Esophagus muscularis mucosa (tissue), 4 donors: ENCODE results near the gene KCNQ1. TPM values are rescaled to one million over a fixed set of nuclear protein-coding genes. Genes with fewer than 3 reads are reported as not detected.

Experiments used
- DNase-seq: peaks from one replicate; pipeline ENCODE4 v3.0.0-alpha.2; 2017; ENCODE audit errors: extremely low spot score
- H3K27ac ChIP-seq, 4 donors: fragments of 200-600 bp; sonication (generic); replicated peaks in 1 of 4; 1 replicate in 3 of 4; 2 replicates in 1 of 4; pipeline ENCODE4 v1.5.1; 2016 to 2019; ENCODE audit warnings: mild to moderate bottlenecking in 1 of 4
- H3K27me3 ChIP-seq, 4 donors: fragments of 200-600 bp; sonication (generic); one replicate each; pipeline versions ENCODE4 v1.5.1 to v1.6.0; 2016 to 2019
- H3K36me3 ChIP-seq, 4 donors: fragments of 200-600 bp; sonication (generic); one replicate each; pipeline ENCODE4 v1.5.1; 2016 to 2019
- H3K4me1 ChIP-seq, 4 donors: fragments of 200-600 bp; sonication (generic); one replicate each; pipeline ENCODE4 v1.5.1; 2016 to 2019
- H3K4me3 ChIP-seq, 4 donors: fragments of 200-600 bp; sonication (generic); 1 replicate in 2 of 4; 2 replicates in 2 of 4; pipeline ENCODE4 v1.5.1; 2016 to 2019; ENCODE audit warnings: mild to moderate bottlenecking in 4 of 4, moderate library complexity in 1 of 4
- H3K9me3 ChIP-seq, 4 donors: fragments of 200-600 bp; sonication (generic); 1 replicate in 3 of 4; 2 replicates in 1 of 4; pipeline ENCODE4 v1.5.1; 2016 to 2019
- CTCF ChIP-seq, 3 experiments: fragments of 200-600 bp in 2 of 3; fragments of 450-650 bp in 1 of 3; sonication (generic) in 2 of 3; IDR thresholded peaks; one replicate each; pipeline ENCODE4 v1.5.1; 2017 to 2019; ENCODE audit warnings: antibody characterized with exemption in 3 of 3, mild to moderate bottlenecking in 2 of 3, moderate library complexity in 1 of 3
- EP300 ChIP-seq: sonication (generic); formaldehyde crosslinking; IDR thresholded peaks from one replicate; pipeline ENCODE4 v1.6.1; 2017; ENCODE audit warnings: antibody characterized with exemption
- POLR2A ChIP-seq: fragments of 450-650 bp; IDR thresholded peaks from one replicate; pipeline ENCODE4 v1.6.1; 2017; ENCODE audit warnings: antibody characterized with exemption, moderate library complexity, mild to moderate bottlenecking, low read depth
- POLR2AphosphoS5 ChIP-seq, 2 donors: sonication (generic); formaldehyde crosslinking; IDR thresholded peaks; one replicate each; pipeline ENCODE4 v1.6.1; 2017; ENCODE audit warnings: antibody characterized with exemption in 2 of 2
- WGBS: methylation state at CpG from one replicate; pipeline ENCODE4 v1.1.5; 2018; 5-methylcytosine and 5-hydroxymethylcytosine counted together
- intact Hi-C: fragments of 100-400 bp; cut with DNase I; formaldehyde crosslinking; loops from one replicate; pipeline ENCODE4 v1.15.1; 2023
- total RNA-seq, 4 donors: library from RNA; depleted of rRNA; stranded (reverse); fragments of >200 nt; gene quantifications; one replicate each; pipeline versions ENCODE4 v1.1.0 to v1.2.1, GENCODE V29; 2016

Gene KCNQ1
- total RNA-seq, 4 donors from 2014 or later: 2.1 to 5.9 (median 4.3) TPM

GRCh38 chr11:2406451-2406850 lies 38.4 kb upstream of the KCNQ1 start:
- TF ChIP-seq CTCF (IDR thresholded peaks at IDR 0.05): no peak
- TF ChIP-seq EP300: no peak
- no peak for TF ChIP-seq POLR2A
- no peak for TF ChIP-seq POLR2AphosphoS5 (IDR thresholded peaks at IDR 0.05)

GRCh38 chr11:2406878-2407410 lies 37.9 kb upstream of the KCNQ1 start:
- no peak overlapping the region for H3K27ac ChIP-seq
- no peaks in the 10 kb centered on the region for H3K9me3 ChIP-seq
- H3K27me3 ChIP-seq: peaks cover 0 to 6% (median 0%) of the 10 kb centered on the region in 4 donors
- no peak for TF ChIP-seq EP300
- no peak for TF ChIP-seq POLR2A
- no peak for TF ChIP-seq CTCF (IDR thresholded peaks at IDR 0.05)
- TF ChIP-seq POLR2AphosphoS5 (IDR thresholded peaks at IDR 0.05): no peak
- H3K4me3 ChIP-seq: no peak overlapping the region
- H3K4me1 ChIP-seq: peaks cover 5 to 9% (median 7%) of the 10 kb centered on the region in 4 donors
- intact Hi-C loops: no loop called here
- 100% methylated on average over 2 of the region's 24 CpGs for WGBS
- peaks cover 16 to 26% (median 23%) of the 10 kb centered on the region in 4 donors for H3K36me3 ChIP-seq
- no peak for DNase-seq

More at GRCh38 chr11:2406451-2406850, 38.4 kb upstream of the KCNQ1 start:
- Histone ChIP-seq H3K9me3 (no peaks in the 10 kb centered on the region), H3K36me3 (peaks cover 16 to 26% (median 24%) of the 10 kb centered on the region in 4 donors), H3K4me1 (peaks cover 10 to 14% (median 12%) of the 10 kb centered on the region in 4 donors), H3K4me3 (no peak overlapping the region), H3K27ac (no peak overlapping the region), H3K27me3 (peaks cover 0 to 6% (median 0%) of the 10 kb centered on the region in 4 donors)
- intact Hi-C loops: no loop called here
- no peak for DNase-seq
- 89% methylated on average over 14 of the region's 14 CpGs for WGBS

GRCh38 chr11:2408671-2409070 lies 36.1 kb upstream of the KCNQ1 start:
- H3K27me3 ChIP-seq: peaks cover 0 to 6% (median 0%) of the 10 kb centered on the region in 4 donors
- no peak overlapping the region for H3K27ac ChIP-seq
- no peaks in the 10 kb centered on the region for H3K4me1 ChIP-seq
- intact Hi-C loops: no loop called here
- H3K9me3 ChIP-seq: no peaks in the 10 kb centered on the region
- H3K4me3 ChIP-seq: no peak overlapping the region
- peaks cover 2 to 9% (median 6%) of the 10 kb centered on the region in 4 donors for H3K36me3 ChIP-seq
- DNase-seq: no peak
- 89% methylated on average over 8 of the region's 11 CpGs for WGBS
- TF ChIP-seq POLR2AphosphoS5 (IDR thresholded peaks at IDR 0.05) (no peak), EP300 (no peak), POLR2A (no peak), CTCF (IDR thresholded peaks at IDR 0.05) (no peak)

GRCh38 chr11:2409126-2409525 lies 35.7 kb upstream of the KCNQ1 start:
- Histone ChIP-seq H3K4me1 (no peaks in the 10 kb centered on the region), H3K4me3 (no peak overlapping the region), H3K36me3 (peaks cover 0 to 5% (median 2%) of the 10 kb centered on the region in 4 donors), H3K27me3 (peaks cover 0 to 6% (median 0%) of the 10 kb centered on the region in 4 donors), H3K9me3 (no peaks in the 10 kb centered on the region), H3K27ac (no peak overlapping the region)
- WGBS: 86% methylated on average over 4 of the region's 16 CpGs
- TF ChIP-seq POLR2A (no peak), POLR2AphosphoS5 (IDR thresholded peaks at IDR 0.05) (no peak), CTCF (IDR thresholded peaks at IDR 0.05) (no peak), EP300 (no peak)
- DNase-seq: no peak
- intact Hi-C loops: no loop called here
